IMR-90 (cell line): ENCODE data around the gene WDR91.

Experiments used
- CEBPB ChIP-seq: IDR thresholded peaks from 2 replicates; pipeline ENCODE4 v1.6.1; 2012; ENCODE audit warnings: low read depth, low read length, improper control_type of control experiment
- CHD1 ChIP-seq: IDR thresholded peaks from 2 replicates; pipeline ENCODE4 v1.6.1; 2012; ENCODE audit warnings: low read depth, low read length, improper control_type of control experiment
- CTCF ChIP-seq: conservative IDR thresholded peaks from 2 replicates; pipeline ENCODE4 v1.5.1; 2012; ENCODE audit warnings: mild to moderate bottlenecking, low read depth, low read length, improper control_type of control experiment
- FOS ChIP-seq: fragments of 150-350 bp; IDR thresholded peaks from 2 replicates; pipeline ENCODE4 v1.6.1; 2016; ENCODE audit warnings: low read depth, low read length
- MAFK ChIP-seq: IDR thresholded peaks from 2 replicates; pipeline ENCODE4 v1.6.1; 2012; ENCODE audit warnings: low read depth, low read length, improper control_type of control experiment
- MAZ ChIP-seq: IDR thresholded peaks from 2 replicates; pipeline ENCODE4 v1.6.1; 2012; ENCODE audit warnings: low read depth, mild to moderate bottlenecking, low read length, improper control_type of control experiment, moderate library complexity, borderline replicate concordance
- POLR2A ChIP-seq: IDR thresholded peaks from 2 replicates; pipeline ENCODE4 v1.6.1; 2012; ENCODE audit warnings: mild to moderate bottlenecking, low read depth, low read length
- RCOR1 ChIP-seq: IDR thresholded peaks from 2 replicates; pipeline ENCODE4 v1.6.1; 2012; ENCODE audit warnings: mild to moderate bottlenecking, low read length, improper control_type of control experiment; ENCODE audit not compliant: insufficient replicate concordance
- RFX5 ChIP-seq: IDR thresholded peaks from 2 replicates; pipeline ENCODE4 v1.8.0; 2012; ENCODE audit warnings: low read depth, mild to moderate bottlenecking, low read length, moderate library complexity
- SMC3 ChIP-seq: fragments of 150-350 bp; IDR thresholded peaks from 2 replicates; pipeline ENCODE4 v1.6.1; 2016; ENCODE audit warnings: low read depth, mild to moderate bottlenecking, antibody characterized with exemption, low read length, moderate library complexity

- TF ChIP-seq CTCF = no peak
- TF ChIP-seq MAFK = no peak
- no peak for TF ChIP-seq POLR2A
- TF ChIP-seq CHD1 = 0 out of 2 replicates have a peak, but pooled peaks have one; percentile 77
- TF ChIP-seq MAZ = no peak
- no peak for TF ChIP-seq RFX5
- TF ChIP-seq SMC3 = no peak
- no peak for TF ChIP-seq CEBPB
- no peak for TF ChIP-seq FOS
- TF ChIP-seq RCOR1 = no peak
These were observed 493 bp downstream of the WDR91 start for GRCh38 chr7:135210888-135211178.
